ENCODE data around the gene ILDR1.

Gene ILDR1

GRCh38 chr3:122014741-122015140, 7.3 kb downstream of the ILDR1 start:
- no peak for DNase-seq

- no peak for DNase-seq
These were observed 8.6 kb downstream of the ILDR1 start for GRCh38 chr3:122013448-122013925.

- DNase-seq = no peak
These were observed 9.2 kb downstream of the ILDR1 start for GRCh38 chr3:122012821-122013220.

GRCh38 chr3:122011396-122011795, 10.7 kb downstream of the ILDR1 start:
- no peak for DNase-seq

- DNase-seq = no peak
These were observed 11.5 kb downstream of the ILDR1 start for GRCh38 chr3:122010506-122010905.

- DNase-seq = no peak
These were observed 13.9 kb downstream of the ILDR1 start for GRCh38 chr3:122008166-122008565.

- no peak for DNase-seq
These were observed 15.8 kb downstream of the ILDR1 start for GRCh38 chr3:122006267-122006666.

- no peak for DNase-seq
These were observed 17.0 kb downstream of the ILDR1 start for GRCh38 chr3:122004991-122005565.

- DNase-seq = no peak
These were observed 17.9 kb downstream of the ILDR1 start for GRCh38 chr3:122004107-122004506.

- no peak for DNase-seq
These were observed 18.4 kb downstream of the ILDR1 start for GRCh38 chr3:122003606-122004005.

- DNase-seq = no peak
These were observed 18.9 kb downstream of the ILDR1 start for GRCh38 chr3:122003112-122003511.

- DNase-seq = no peak
These were observed 19.4 kb downstream of the ILDR1 start for GRCh38 chr3:122002611-122003010.

- DNase-seq = no peak
These were observed 20.2 kb downstream of the ILDR1 start for GRCh38 chr3:122001892-122002291.

GRCh38 chr3:122000936-122001605, 21.0 kb downstream of the ILDR1 start:
- no peak for DNase-seq

GRCh38 chr3:121999931-122000330, 22.1 kb downstream of the ILDR1 start:
- no peak for DNase-seq

GRCh38 chr3:121998611-121999473, 23.2 kb downstream of the ILDR1 start:
- DNase-seq = no peak

GRCh38 chr3:121998030-121998580, 23.9 kb downstream of the ILDR1 start:
- no peak for DNase-seq

- DNase-seq = no peak
These were observed 24.7 kb downstream of the ILDR1 start for GRCh38 chr3:121997372-121997771.

- no peak for DNase-seq
These were observed 25.6 kb downstream of the ILDR1 start for GRCh38 chr3:121996441-121996840.

- peak; percentile 9 for DNase-seq
These were observed 26.6 kb downstream of the ILDR1 start for GRCh38 chr3:121995161-121996137.

GRCh38 chr3:121994551-121994950, 27.5 kb downstream of the ILDR1 start:
- DNase-seq = no peak

Measured in SHP77 treated with DMSO at 0.1 percent for 48 hours (cell line).